T follicular helper cell (primary cell): ENCODE measurements around the gene WDR1.

Source experiments
- DNase-seq: peaks from one replicate; pipeline ENCODE4 v3.0.0-alpha.2; 2020; ENCODE audit warnings: low read depth

WDR1 gene

DNA sequence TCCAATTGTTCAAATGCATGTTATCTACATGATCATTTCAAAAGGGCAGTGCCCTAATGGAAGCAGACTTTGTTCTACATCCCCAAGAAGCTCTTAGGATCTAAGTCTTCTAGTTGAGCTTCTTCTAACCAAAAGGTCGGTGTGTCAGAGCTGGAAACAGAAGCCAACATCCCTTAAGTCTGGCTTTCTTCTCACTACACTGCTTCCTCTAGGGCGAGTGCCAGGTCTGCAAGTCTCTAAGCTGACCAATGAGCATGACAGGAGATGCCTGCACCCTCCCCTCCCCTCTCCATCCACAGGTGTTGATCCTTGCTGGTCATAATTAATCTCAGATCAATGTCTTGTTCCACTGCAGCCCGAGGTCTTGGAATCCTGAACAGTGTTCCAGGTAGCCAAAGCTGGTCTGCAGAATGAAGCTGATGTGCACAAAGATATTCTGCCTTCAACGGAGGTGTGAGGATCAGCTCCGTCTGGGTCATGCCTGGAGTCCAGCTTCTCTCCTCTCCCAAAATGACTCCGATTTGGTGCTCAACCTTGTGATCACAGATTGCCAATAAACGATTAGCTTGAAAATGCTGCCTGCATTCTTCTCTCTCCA is 44.1 kb downstream of the WDR1 start:
- DNase-seq, result no peak

DNA sequence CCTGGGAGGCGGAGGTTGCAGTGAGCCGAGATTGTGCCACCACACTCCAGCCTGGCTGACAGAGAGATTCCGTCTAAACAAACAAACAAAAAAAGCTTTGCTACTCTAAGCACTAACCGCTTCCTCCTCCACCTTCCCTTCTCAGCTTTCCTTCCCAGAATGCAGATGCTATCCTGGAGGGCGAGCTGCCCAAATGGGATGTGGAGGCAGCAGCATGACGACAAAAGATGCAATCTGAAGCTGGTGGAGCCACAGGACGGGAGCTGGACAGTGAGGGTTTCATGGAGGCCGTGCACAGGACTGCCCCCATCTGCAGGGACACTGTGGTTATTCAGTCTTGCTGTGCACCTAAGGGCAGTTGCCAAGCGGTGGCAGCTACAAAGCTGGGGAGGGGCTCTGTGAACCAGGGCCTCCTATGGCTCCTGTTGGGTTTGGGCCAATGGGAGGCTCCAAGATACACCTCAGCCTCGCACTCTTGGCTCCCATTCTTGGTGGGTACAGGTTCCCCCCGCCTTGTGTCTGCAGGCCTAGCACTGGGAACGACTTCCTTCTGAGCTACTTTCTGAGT is 47.4 kb downstream of the WDR1 start:
- no peak for DNase-seq

- no peak for DNase-seq
Observed at GRCh38 chr4:10066670-10067651, 49.6 kb downstream of the WDR1 start.

GRCh38 chr4:10066206-10066605 is 50.4 kb downstream of the WDR1 start:
- no peak for DNase-seq

DNA sequence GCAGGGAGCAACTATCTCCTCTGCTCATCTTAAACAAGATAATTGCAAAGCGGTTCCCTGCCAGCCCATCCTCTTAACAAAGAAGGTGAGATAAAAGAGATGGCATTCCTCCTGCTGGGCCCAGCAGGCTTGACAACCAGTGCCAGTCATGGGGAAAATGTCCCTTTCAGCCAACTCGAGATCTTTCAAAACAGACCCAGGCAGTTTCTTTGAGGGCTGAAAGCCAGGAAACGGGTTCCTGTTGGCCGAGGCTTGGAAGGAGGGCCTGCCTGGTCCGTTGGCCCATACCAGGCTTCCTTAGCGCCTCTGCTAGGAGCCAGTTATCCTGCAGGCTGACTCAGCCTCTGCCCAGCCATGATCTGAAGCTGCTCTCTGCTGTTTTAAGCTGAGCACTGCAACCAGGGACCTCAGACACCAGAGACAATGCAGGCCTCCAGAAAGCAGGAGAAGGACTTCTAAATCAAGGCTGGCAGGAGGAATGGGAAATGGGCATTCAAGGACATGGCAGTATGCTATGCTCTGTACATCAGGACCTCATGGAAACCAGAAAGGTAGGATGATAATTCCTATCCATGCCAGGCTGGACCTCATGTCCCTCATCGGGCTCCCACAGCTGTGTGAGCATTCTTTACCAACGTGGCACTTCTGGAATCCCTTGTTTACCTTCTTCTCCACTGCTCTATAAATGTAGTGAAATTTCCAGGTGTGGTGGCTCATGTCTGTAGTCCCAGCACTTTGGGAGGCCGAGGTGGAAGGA is 52.9 kb downstream of the WDR1 start:
- no peak for DNase-seq

DNA sequence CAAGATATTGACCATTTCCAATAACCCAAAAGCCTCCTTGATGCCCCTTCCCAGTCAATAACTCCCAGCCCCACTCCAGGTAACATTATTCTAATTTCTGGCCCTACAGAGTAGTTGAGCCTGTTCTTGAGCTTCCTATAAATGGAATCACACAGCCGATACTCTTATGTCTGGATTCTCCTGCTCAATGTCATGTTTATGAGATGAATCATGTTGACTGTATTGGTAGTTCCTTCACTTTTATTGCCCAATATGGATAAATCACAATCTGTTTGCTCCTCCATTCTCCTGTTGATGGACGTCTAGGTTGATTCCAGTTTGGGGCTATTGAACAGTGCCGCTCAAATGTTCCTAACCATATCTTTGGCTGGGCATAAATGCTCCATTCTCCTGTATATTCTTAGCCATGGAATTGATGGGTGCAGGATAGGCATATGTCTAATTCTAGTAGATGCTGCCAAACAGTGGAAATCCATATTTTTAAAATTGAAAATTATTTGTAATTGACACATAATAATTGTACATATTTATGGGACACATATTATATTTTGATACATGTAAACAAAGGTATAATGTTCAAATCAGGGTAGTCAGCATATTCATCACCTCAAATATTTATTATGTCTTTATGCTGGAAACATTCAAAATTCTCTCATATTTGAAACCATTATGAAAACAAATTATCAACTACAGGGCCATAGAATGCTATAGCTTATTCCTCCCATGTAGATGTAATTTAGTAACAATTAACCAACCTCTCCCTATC is 54.8 kb downstream of the WDR1 start:
- DNase-seq, result no peak

DNA sequence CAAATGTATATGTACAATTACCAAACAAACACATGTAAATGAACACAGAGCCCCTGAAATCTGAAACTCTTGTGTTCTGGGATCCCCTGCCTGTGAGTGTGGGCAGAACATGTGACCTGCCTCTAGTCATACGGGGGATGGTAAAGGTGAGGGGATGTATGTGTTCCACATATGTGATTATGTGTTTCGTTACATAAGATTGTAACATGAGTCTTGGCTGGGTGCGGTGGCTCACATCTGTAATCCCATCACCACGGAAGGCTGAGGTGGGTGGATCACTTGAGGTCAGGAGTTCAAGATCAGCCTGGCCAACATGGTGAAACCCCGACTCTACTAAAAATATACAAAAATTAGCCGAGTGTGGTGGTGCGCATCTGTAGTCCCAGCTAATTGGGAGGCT is 58.2 kb downstream of the WDR1 start:
- DNase-seq, result no peak

GRCh38 chr4:10057023-10057395 is 59.6 kb downstream of the WDR1 start:
- no peak for DNase-seq

GRCh38 chr4:10056334-10057022 is 60.1 kb downstream of the WDR1 start:
- no peak for DNase-seq

DNA sequence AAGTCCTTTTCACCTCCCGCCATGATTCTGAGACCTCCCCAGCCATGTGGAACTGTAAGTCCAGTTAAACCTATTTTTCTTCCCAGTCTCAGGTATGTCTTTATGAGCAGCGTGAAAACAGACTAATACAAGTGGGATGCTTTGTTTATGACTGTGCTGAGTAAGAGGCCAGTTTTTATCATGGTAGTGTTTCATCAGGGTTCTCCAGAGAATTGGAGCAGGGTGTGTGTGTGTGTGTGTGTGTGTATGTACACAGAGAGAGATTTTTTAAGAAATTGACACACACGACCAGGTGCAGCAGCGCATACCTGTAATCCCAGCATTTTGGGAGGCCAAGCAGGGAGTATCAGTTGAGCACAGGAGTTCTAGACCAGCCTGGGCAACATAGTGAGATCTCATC is 60.7 kb downstream of the WDR1 start:
- DNase-seq, result no peak

DNA sequence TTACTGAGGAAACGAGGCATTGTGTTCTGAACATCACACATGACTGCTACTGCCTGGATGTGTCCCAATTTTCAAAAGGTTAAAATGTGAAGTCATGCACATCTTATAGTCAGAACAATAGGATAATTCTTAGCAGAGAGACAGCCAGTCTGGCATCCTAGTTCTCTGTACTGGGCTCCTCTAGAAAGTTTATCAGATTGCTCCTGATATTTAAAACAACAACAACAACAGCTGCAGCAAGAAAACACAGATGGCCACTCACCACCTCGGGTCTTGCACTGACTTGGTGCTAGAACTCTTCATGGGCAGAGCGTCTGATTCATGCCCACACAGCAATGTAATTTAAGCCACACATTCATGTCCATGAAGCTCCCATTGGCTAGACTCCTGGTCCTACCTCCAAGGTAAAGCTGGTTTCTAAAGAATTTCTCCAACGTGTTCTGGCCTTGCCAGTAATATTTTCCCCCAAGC is 62.0 kb downstream of the WDR1 start:
- DNase-seq, result no peak

DNA sequence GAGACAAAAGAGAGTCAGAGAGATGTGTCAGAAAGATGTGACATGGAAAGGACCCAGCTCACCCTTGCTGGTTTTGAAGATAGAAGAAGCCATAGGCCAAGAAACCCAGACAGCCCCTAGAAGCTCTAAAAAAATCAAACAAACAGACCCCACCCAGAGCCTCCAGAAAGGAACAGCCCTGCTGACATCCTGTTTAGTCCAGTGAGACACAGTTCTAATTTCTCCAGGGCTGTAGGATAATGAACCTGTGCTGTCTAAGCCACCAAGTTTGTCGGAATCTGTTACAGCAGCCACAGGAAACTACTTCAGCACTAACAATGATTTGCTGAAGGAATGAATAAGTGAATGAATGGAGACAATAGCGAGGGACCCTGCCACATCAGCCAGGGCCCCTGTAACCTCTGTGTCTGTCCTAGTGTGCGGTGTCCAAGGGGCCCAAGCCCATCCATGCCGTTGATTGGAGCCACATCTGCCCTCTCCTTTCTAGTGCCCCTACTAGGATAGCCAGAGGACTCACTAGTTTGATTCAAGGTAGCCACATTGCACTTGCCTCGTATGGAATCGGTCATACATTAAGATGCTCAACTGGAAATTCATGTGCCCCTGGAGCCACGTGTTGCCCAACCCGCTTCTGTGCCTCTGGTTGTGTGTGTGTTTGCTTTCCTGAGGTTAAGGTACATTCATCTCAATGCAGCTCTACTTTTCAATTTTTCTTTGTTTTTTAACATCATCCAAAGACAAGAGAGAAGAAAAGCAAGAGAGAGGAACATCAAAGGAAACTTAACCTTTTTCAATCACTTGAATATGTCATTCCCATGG is 62.8 kb downstream of the WDR1 start:
- DNase-seq, result no peak

DNA sequence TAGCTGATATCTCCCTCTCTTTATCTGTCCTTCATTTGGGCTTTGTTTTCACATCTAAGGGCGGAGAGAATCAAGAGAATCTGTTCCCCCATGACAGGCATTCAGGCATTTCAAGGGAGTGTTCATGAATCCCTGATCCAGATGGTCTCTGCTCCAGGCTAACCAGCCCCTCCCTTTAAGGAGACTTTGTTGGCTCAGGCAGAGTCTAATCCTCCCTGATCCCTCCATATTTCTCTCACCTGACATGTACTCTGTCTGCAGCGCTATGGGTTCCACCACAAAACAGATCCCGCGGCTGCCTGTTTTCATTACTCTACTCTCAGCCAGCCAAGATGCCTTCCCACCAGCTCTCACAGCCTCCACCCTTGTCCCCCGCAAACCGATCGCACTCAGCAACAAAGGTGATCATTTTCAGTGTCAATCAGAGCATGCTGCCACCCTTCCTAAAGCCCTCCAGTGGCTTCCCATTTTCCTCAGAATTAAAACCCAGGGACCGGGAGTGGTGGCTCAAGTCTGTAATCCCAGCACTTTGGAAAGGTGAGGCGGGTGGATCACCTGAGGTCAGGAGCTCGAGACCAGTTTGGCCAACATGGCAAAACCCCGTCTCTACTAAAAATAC is 65.0 kb downstream of the WDR1 start:
- DNase-seq, result no peak

DNA sequence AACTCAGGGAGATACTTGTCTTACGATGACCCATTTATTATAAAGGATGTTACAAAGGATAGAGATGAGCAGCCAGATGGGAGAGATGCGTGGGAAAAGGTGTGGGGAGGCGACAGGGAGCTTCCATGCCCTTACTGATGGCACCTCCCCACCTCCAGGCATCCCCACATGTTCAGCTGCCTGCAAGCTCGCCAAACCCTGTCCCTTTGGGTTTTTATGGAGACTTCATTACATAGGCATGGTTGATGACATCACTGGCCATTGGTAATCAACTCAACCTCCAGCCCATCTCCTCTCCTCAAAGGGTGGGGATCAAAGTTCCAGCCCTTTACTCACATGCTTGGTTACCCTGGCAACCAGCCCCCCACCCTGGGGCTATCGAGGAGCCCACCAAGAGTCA is 65.9 kb downstream of the WDR1 start:
- DNase-seq, result no peak

DNA sequence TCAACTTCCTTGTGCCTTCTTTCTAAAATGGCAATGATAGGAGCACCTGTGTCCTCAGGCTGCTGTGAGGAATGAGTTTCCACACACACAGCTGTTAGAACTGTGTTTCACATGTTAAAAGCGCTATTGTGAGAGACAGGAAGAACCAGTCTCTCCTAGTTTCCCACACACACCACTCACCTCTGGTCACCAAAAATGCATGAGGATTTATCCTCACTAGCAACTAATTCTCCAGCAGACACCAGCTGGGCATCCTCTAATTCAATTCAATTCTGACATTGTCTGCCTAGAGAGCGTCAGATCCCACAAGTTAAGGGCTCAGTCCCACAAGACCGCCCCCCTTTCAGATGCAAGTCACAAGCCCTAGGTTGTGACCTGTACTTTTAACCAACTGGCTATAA is 66.3 kb downstream of the WDR1 start:
- no peak for DNase-seq

DNA sequence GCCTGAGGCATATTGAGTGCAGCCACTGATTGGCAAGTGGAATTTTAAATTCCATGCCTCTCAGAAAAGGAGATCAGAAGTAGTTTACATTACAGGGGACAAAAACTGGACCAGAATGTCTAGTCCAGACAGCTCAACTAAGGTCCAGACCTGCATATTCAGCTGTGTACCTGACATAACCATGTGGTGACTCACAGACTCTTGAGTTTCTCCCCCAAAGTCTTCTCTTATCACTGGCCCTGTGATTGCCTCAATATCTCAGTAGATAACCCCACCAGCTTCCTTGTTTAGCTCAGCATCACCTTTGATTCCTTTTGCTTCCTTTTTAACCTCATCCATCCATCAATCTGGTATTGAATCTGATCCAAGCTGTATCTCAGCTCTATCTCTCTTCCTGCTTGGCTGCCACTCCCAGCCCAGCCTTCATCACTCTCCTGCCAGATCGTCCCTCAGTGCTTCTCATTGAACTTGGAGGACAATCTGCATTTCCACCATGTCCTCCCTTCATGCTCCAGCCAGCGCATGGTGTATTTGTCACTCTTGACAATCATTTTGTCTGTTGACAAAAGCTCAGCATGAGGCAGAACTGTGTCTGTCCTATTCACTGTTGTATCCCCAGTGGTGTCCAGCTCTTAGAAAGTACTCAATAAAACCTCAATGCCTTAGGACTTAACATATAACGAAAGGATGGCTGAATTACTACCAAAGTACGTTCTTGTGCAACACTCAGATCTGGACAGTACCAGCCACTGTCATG is 67.5 kb downstream of the WDR1 start:
- DNase-seq, result no peak

- DNase-seq, result no peak
Observed at GRCh38 chr4:10047967-10048366, 68.6 kb downstream of the WDR1 start.

DNA sequence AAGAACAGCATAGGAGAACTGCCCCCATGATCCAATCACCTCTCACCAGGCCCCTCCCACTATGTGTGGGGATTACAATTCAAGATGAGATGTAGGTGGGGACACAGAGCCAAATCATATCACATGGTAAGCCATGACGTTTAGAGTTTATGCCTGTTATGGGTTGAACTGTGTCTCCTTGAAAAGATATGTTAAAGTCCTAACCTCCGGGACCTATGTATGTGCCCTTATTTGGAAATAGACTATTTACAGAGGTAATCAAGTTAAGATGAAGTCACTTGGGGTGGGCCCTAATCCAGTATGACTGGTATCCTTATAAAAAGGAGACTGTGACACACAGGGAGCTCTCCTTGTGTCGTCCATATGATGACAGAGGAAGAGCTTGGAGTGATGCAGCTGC is 70.1 kb downstream of the WDR1 start:
- no peak for DNase-seq

DNA sequence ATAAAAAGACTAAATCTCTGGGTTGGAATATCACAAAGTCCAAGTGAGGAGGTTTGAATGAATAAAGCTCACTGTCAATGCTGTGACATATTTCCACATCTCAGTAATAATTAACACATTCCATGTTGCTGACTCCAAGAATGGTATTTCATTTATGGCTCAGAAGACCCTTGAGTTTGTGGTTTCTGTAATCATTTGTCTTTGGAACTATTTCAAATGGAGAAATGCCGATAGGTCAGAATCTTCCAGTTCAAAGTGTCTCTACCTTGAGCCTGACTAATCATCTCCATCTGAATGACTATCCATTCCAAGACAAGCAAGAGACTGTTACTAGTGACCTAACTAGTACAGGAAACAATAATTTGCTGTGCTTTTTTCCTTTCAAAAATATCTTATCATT is 71.1 kb downstream of the WDR1 start:
- DNase-seq, result no peak
